Caki2 (cell line): Measurements from ENCODE around the gene SH3PXD2B. TPM values are rescaled to one million over a fixed set of nuclear protein-coding genes. Genes with fewer than 3 reads are reported as not detected.

Experiments
- DNase-seq: peaks from one replicate; pipeline ENCODE4 v3.0.0-alpha.2; 2015; ENCODE audit warnings: low read depth
- in situ Hi-C: cut with HindIII; loops from 2 replicates; pipeline ENCODE4 v1.10.0; 2016; ENCODE audit warnings: low sequenced_read_pairs, low pct_unique_long_range_greater_than_20kb, mixed read lengths
- total RNA-seq: library from RNA; depleted of rRNA; stranded (reverse); fragments of >200 nt; shearing (Covaris generic); gene quantifications from 2 replicates; pipeline ENCODE4 v1.2.3, GENCODE V29; 2014; ENCODE audit warnings: low replicate concordance

Gene SH3PXD2B
- total RNA-seq, 1 experiment from 2014 or later = 25.2 TPM

DNA sequence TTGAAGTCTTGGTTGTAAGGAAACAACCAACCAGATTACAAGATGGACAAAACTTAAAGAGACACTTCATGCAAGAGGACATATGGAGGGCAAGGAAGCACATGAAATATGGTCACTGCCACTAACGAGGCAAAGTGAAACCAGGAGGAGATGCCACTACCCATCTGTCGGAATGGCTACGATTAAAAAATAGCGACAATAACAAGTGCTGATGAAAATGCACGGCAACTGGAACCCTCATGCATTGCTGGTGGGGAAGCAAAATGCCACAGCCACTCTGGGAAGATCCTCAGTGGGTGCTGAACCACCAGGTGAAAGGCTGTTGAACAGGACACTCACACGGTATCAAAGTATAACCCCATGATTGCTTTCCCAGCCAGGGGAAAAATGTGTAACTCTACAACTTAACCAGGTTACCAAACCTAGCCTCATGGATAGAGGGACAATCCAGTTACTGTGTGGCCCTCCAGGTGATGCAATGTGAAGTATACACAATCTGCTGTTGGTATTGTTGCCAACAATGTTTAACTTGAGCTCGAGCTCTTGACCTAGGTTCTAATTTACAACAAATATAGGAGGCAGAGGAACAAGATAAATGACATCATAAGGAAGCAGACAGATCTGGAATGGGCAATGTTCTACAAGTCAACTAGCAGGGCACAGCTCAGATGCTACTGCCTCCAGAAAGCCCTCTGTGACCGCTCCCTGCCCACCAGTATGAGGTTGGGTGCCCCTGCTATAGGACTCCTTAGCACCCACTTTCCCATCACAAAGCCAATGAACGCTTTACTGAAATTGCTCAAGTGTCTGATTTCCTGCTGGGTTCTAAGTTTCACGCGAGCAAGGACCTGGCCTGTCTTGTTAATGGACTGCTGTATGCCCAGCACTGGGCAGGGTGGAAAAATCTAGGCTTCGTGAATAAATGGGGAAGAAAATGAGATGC lies 25.8 kb downstream of the SH3PXD2B start:
- in situ Hi-C loops = no loop called here
- DNase-seq = no peak

DNA sequence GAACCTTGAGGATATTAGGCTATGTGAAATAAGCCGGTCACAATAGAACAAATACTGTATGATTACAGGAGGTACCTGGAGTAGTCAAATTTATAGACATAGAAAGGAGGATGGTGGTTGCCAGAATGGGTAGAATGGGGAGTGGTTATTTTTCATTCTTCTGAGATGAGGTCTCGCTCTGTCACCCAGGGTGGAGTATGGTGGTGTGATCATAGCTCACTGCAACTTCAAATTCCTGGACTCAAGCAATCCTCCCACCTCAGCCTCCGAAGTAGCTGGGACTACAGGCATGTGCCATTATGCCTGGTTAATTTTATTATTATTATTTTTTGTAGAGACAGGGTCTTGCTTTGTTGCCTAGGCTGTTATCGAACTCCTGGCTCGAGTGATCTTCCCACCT lies 27.1 kb downstream of the SH3PXD2B start:
- DNase-seq = no peak
- in situ Hi-C loops = no loop called here

DNA sequence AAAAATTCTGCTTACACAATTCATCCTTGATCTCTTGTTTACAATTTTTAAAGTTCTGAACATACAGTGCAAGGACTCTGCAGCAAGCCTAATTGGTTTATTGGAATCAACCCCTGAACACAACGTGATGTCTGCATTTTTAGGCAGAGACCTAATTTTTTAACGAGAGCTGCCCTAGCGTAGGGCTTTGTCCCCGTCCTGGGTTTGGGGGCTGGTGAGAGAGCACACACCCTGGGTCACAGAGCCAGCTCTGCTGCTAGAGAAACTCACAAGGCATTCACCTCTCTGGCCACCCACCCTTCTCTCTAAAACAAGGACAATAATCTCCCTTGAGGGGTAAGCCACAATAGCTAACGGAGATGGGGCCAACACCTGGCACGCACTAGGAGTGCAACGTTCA lies 28.2 kb downstream of the SH3PXD2B start:
- in situ Hi-C loops = no loop called here
- no peak for DNase-seq

DNA sequence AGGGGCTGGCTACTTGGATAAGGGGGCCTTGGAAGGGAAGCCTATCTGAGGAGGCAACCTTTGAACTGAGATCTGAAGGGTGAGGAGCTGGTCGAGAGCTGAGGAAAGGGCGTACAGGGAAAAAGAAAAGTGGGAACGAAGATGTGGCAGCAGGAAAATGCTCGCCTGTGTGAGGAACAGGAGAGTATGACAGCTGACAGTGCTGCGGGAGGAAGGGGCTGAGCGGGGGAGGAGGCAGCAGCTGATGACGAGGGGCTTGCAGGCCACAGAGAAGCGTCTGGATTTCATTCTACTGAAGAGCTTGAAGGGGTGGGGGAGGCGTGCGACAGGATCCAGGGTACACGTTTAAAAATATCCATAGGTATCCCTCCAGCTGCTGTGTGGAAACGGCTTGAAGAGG lies 28.9 kb downstream of the SH3PXD2B start:
- DNase-seq = no peak
- in situ Hi-C loops = no loop called here

DNA sequence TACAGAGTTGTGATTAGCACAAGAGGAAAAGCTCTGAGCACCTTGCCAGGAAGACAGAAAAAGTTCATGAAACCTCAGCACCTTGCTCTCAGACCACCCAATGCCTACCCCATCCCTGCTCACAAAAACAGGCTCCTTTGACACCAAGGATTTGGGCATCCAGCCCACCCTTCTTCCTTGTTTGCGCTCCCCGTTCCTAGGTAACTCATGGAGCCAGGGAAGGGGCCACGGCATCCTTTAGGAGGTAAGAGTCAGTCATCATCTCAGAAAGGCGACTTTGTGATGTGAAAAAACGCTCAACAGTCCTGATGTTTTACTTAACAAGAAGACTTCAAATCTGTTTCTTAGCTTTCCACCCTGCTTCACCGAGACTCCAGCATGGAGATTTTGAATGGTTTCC lies 29.5 kb downstream of the SH3PXD2B start:
- in situ Hi-C loops = no loop called here
- DNase-seq = no peak

DNA sequence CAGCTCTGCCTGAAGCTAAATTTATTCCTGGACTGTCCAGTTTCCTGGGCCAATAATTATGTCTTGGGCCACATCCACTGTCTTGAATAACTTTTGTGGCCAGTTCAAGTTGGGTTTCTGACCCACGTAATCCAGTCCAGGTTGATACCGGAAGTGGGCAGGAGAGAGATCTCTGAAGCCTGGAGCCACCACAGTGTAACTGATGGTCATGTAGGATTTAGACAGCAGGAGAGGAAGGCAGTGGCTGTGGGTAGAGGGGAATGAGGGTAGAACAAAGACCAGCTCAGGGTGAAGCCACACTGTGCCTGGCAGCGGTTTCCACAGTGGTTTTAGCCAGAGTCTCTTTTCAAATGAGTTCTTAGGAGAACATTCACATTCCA lies 30.2 kb downstream of the SH3PXD2B start:
- in situ Hi-C loops = no loop called here
- no peak for DNase-seq

DNA sequence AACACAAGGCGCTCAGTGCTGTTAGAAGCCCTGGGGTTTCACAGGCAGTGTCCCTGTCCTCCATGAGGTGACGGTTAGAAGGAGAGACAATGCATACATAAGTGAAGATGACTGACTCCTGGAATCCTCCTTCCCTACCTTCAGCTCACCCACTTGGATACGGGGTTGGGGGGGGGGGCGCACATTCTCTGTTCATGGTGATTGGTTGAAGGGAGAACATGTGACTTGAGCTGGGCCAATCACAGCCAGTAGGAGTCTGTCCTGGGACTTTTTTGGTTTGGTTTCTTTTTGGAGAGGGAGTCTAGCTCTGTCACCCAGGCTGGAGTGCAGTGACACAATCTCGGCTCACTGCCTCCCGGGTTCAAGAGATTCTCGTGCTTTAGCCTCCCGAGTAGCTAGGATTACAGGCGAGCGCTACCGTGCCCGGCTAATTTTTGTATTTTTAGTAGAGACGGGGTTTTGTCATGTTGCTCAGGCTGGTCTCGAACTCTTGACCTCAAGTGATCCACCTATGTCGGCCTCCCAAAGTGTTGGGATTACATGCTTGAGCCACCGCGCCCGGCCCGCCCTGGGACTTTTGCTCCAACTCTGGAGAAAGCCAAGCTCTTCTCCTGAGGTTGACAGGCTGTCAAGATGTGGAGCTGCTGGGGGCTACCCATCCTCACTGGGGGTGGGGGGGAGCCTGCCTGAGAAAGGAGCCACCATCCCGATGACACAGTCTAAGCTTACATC lies 30.8 kb downstream of the SH3PXD2B start:
- in situ Hi-C loops = no loop called here
- no peak for DNase-seq

DNA sequence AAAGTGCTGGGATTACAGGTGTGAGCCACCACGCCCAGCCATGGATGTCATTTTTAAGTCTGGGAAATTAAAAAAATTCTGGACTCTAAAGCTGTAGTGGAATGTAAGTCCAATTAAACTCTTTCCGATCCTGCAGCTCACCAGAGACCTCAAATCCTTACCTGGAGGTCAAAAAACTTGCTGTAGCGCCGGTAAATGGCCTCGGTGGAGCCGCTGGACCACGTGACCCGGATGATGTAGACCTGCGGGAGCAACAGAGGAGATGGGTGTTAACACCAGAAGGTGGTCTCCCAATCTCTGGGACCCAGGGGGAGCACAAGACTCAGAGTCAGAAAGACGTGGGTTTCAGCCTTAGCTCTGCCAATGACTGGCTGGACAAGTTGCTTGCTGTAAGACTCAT lies 32.1 kb downstream of the SH3PXD2B start:
- DNase-seq = no peak
- in situ Hi-C loops = no loop called here

DNA sequence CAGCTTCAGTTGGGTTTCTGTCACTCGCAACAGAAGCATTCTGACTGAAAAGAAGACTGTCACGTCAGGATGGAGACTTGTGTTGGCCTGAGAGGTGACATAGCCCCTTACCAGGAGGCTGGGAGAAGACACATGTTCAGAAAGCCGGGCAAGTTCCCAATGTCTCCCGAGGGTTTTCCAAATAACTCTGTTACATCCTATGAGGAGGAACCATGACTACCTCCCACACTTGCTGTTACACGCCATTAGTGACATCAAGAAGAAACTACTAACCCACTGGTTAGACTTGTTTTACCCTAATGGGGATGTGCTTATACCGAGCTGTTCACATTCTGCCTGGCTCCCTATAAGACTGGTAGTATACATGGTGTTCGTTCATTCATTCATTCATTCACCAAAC lies 33.3 kb downstream of the SH3PXD2B start:
- in situ Hi-C loops = no loop called here
- DNase-seq = no peak

DNA sequence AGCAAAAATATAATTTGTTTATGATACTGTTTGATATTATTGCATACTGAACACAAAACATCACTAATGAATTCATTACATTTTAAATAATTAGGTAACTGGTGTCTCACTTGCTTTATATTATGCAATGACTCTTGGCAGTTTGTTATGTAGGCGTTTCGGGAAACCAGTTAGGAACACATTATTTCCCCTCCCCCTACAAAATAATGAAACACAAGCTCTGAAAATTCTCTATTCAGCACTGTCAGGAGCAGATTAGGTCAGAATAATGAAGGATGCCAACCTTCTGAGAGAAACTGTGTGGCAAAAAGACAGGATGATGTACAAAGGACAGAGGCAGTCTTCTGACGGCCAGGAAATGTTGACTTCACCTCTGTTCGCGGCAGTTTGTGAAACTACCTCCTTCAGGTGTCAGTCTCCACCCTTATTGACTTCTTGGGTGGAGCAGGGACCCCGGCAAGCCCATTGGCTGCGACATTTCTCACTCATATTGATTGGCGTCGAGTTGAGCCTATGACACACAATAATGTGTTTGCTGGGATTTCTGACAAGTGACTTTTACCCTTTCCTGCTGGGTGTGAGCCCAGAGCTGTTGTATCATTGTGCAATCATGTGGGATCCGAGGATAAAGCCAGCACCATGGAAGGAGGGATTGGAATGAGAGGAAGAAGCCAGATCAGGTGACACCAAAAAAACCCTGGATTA lies 33.9 kb downstream of the SH3PXD2B start:
- DNase-seq = no peak
- in situ Hi-C loops = no loop called here

DNA sequence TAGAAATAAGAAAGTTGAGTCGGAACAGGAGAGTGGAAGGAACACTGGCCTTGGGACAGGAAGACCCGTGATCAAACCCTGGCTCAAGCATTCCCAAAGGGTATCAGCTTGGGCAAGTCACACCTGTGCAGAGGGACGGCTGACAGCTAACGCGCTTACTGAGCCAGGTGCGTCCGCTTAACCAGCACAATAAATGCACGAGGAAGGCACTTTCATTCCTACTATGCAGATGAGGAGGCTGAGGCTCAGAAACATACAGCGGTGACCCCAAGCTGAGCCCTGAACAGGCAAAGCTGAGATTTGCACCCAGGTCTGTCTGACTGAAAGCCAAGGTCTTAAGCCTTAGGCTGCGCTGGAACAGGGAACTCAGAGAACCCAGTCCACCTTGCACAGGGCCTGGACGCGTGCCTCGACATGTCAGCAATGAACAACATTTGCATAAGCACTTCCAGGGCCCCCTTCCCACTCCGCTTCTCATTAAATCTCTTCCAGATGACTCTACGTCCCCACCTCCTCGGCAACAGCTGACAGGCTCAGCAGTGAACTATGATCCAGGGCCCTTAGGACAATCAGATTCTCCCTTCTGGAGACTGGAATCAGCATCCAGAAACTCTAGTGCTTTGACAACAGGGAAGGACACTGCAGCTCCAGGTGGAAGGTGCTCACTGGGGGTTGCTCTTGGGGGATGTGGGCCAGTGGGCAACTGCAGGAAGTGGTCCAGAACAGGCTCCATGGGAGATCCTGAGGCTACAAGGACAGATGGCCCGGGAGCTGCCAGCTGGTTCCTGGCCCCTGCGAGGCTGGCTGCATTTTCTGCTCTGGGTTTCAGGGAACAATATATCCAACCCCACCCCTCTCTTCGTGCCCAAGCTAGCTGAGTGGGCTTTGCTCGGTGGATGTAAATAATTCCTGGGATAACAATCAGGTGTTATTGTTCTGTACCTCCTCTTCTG lies 35.2 kb downstream of the SH3PXD2B start:
- in situ Hi-C loops = no loop called here
- DNase-seq = no peak

DNA sequence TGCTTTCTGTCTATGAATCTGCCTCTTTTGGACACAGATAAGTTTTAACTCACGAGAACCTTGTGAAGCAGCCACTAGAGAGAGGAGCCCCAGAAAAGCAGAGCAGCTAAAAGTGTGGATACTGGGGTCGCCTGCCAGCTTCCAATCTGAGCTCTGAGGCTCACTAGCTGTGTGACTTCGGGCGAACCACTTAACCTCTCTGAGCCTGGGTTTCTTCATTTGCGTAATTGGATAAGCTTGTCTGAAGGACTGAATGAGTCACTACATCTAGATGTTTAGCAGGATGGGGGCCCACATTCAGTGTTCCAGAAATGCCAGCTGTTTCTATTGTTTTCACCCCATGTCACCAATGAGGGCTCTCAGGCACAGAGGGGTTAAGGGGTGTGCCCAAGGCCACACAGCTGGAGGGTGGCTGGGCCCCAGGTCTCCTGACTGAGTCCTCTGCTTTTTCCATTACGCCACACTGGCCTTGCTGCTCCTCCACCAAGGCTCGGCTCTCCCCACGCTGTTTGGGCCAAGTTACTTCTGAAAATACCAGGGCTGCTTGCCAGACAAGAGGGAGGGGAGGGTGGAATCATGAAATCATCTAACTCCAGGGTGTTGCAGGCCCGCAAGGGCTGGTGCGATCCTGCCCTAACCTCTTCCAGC lies 36.2 kb downstream of the SH3PXD2B start:
- no peak for DNase-seq
- in situ Hi-C loops = no loop called here

DNA sequence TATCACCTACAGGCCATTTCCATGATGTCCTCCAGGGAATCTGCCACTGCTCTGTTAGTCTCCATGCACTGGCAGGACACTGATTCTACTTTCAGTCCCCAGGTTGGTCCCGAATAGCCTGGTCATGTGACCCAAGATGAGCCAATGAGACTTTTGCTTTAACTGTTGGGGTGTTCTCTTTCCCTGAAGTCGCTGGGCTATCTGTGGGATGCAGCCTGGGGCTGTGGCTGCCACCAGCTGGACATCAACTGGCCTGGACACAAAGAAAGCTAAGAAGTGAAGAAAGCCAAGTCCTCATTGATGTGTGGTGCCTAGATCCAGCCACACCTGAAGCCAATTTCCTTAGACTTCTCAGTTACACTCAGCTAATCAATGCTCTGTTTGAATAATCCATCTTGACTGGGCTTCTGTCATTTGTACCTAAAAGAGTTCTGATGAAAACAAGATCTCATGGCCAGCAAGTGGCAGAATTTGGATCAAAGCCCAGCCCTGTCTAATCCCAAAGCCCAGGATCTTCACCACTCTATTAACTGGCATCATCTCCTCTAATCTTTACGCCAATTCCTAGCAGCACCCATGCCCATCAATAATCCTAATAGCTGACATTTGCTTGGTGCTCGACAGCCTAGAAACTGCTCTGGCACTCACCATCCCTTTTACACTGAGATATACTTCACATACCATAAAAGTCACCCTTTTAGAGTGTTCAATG lies 37.0 kb downstream of the SH3PXD2B start:
- no peak for DNase-seq
- in situ Hi-C loops = no loop called here

DNA sequence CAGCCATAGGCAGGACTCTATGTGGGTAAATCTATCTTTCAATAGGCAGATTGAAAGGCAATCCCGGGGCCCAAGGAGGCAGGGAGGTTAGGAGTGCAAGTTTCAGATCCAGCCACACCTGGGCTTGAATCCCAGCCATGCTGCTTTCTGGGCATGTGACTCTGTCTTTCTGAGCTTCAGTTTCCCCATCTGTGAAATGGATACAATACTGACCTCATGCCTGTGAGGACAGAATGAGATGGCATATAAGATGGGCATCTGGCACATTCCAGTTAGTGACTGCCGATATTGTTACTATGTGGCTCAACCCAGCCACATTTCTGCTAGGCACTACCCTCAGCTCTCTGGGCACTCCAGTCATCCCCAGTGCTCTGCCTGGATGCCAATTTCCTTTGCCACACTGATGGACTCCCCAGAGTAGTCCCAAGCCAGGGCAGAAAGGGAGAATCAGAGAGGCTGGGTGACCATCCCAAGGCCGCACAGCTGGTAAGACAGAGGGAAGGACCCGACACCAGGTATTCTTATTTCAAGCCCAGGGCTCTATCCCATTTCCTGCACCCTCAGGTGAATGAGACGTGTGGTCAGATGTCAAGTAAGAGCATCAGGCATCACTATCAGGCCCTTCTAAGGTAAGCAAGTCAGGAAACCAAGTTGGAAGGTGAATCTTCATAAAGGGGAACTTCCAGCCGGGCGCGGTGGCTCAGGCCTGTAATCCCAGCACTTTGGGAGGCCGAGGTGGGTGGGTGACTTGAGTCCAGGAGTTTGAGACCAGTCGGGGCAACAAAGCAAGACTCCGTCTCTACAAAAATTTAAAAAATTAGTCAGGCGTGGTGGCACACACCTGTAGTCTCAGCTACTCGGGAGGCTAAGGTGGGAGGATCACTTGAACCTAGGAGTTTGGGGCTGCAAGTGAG lies 38.7 kb downstream of the SH3PXD2B start:
- DNase-seq = no peak
- in situ Hi-C loops = no loop called here

DNA sequence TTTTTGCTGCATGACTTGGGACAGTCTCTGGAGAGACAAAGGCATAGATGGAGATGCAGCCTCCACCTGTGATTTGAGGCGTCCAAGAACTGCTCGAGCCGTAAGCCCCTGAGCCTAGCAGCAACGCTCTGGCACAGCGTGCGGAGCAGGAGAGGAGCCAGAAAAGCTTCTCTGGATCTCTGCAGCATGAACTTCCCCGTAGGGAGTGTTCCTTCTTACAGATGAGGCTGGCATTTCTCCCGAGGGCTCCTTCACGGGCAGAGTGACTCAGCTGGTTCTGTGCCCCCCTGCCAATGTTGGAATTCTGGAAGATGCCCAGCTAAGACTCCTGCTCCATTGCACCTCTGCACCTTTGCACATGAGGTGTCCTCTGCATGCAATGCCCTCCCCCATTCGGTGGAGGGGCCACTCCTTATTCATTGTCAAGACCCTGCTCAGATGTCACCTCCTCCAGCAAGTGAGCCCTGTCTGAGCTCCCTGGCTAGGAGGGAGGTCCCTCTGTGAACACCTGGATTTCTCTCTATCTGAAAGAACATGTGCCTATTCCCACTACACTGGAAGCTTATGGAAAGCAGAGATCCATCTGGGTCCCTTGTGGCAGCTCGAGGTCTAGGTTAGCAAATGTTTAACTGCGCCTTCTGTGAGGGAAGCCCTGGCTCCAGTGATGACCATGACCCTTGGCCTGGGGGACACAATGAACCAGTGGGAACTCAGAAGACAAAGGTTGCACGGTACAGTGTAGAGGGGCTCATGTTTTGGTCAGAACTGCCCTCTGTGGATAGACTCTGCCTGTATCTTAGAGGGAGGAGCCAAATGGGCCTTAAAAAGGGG lies 39.6 kb downstream of the SH3PXD2B start:
- peak; percentile 30 for DNase-seq
- in situ Hi-C loops = no loop called here
